K562 (cell line): ENCODE results near the gene SIGLEC11. TPM values are rescaled to one million over a fixed set of nuclear protein-coding genes. Genes with fewer than 3 reads are reported as not detected.
A peak's percentile ranks its signal among the peaks of the same experiment; 100 is the strongest.

Experiments
- ETV5 ChIP-seq: sonication (generic); formaldehyde crosslinking; IDR thresholded peaks from 2 replicates; pipeline ENCODE4 v1.4.0; 2020; ENCODE audit warnings: low read depth, mild to moderate bottlenecking, missing genetic modification reagents
- FOXJ2 ChIP-seq: fragments of 200-800 bp; sonication (Bioruptor generic); IDR thresholded peaks from 2 replicates; pipeline ENCODE4 v1.6.1; 2016; ENCODE audit warnings: missing genetic modification characterization, missing compliant biosample characterization
- FOXJ3 ChIP-seq: sonication (generic); formaldehyde crosslinking; IDR thresholded peaks from 2 replicates; pipeline ENCODE4 v1.4.0; 2020; ENCODE audit warnings: mild to moderate bottlenecking, missing genetic modification reagents
- GATAD2B ChIP-seq: fragments of 450-650 bp; IDR thresholded peaks from 2 replicates; pipeline ENCODE4 v1.6.1; 2017; ENCODE audit warnings: mild to moderate bottlenecking, borderline replicate concordance
- HSF4 ChIP-seq: fragments of 250-450 bp; sonication (Bioruptor Pico); IDR thresholded peaks from 2 replicates; pipeline ENCODE4 v2.1.2; 2022; ENCODE audit warnings: mild to moderate bottlenecking, moderate library complexity, borderline replicate concordance
- MAFF ChIP-seq: IDR thresholded peaks from 2 replicates; pipeline ENCODE4 v1.6.1; 2012; ENCODE audit warnings: low read length, improper control_type of control experiment
- MED1 ChIP-seq: sonication (generic); formaldehyde crosslinking; IDR thresholded peaks from 2 replicates; pipeline ENCODE4 v1.8.1; 2023; ENCODE audit warnings: missing genetic modification reagents, borderline replicate concordance
- MYC ChIP-seq, 2 experiments: fragments of 250-450 bp in 1 of 2; sonication (Bioruptor Pico) in 1 of 2; IDR thresholded peaks; 2 replicates each; pipeline versions ENCODE4 v1.5.1 to v1.6.1; 2012 to 2021; ENCODE audit warnings: low read depth in 2 of 2, borderline replicate concordance in 1 of 2, improper control_type of control experiment in 1 of 2, low read length in 1 of 2, mild to moderate bottlenecking in 1 of 2, moderate library complexity in 1 of 2
- NCOA6 ChIP-seq: fragments of 450-650 bp; IDR thresholded peaks from 2 replicates; pipeline ENCODE4 v1.6.1; 2017; ENCODE audit warnings: mild to moderate bottlenecking
- NR4A1 ChIP-seq, 2 experiments: fragments of 250-450 bp in 1 of 2; fragments of 450-650 bp in 1 of 2; sonication (Bioruptor Pico) in 1 of 2; IDR thresholded peaks; 2 replicates each; pipeline versions ENCODE4 v1.4.0 to v1.6.1; 2016 to 2020; ENCODE audit warnings: mild to moderate bottlenecking in 2 of 2, missing compliant biosample characterization in 1 of 2, missing genetic modification characterization in 1 of 2, moderate library complexity in 1 of 2
- PHTF2 ChIP-seq: fragments of 250-450 bp; sonication (Bioruptor Pico); IDR thresholded peaks from 2 replicates; pipeline ENCODE4 v1.5.0; 2021; ENCODE audit warnings: mild to moderate bottlenecking
- RBM25 ChIP-seq: fragments of 200-400 bp; formaldehyde crosslinking; IDR thresholded peaks from 2 replicates; pipeline ENCODE4 v1.6.1; 2018; ENCODE audit warnings: low read length, low read depth, moderate library complexity; ENCODE audit not compliant: severe bottlenecking
- TCF7L2 ChIP-seq: fragments of 150-350 bp; IDR thresholded peaks from 2 replicates; pipeline ENCODE4 v1.6.1; 2016; ENCODE audit warnings: low read depth, mild to moderate bottlenecking, low read length, moderate library complexity
- TOE1 ChIP-seq, 2 experiments: fragments of 450-650 bp in 1 of 2; sonication (generic) in 1 of 2; formaldehyde crosslinking in 1 of 2; IDR thresholded peaks; 2 replicates each; pipeline versions ENCODE4 v1.7.1 to v1.8.0; 2016 to 2022; ENCODE audit warnings: borderline replicate concordance in 2 of 2, mild to moderate bottlenecking in 2 of 2, antibody characterized with exemption in 1 of 2, inconsistent platforms in 1 of 2, low read depth in 1 of 2, missing genetic modification reagents in 1 of 2, moderate library complexity in 1 of 2
- ZBTB1 ChIP-seq: sonication (generic); formaldehyde crosslinking; IDR thresholded peaks from 2 replicates; pipeline ENCODE4 v1.8.1; 2023; ENCODE audit warnings: missing genetic modification reagents, low read depth, mild to moderate bottlenecking, borderline replicate concordance
- ZNF311 ChIP-seq: fragments of 250-450 bp; sonication (Bioruptor Pico); IDR thresholded peaks from 2 replicates; pipeline ENCODE4 v1.4.0; 2020; ENCODE audit warnings: mild to moderate bottlenecking, moderate library complexity
- polyA plus RNA-seq, 8 experiments: library from polyadenylated mRNA; depleted of rRNA in 4 of 8; stranded (reverse) in 5 of 8; unstranded in 3 of 8; fragments of >200 nt; fragmentation: Nextera tagmentation in 2 of 8; fragmentation: Illumina TruSeq in 1 of 8; extraction: Ambion mirVana in 2 of 8; extraction: Trizol in 1 of 8; gene quantifications; 2 replicates each; pipeline versions ENCODE4 v1.2.1 to v1.2.3, GENCODE V29; 2011 to 2014; ENCODE audit warnings: inconsistent platforms in 1 of 8, missing spikeins in 1 of 8
- total RNA-seq, 7 experiments: library from RNA; depleted of rRNA in 6 of 7; stranded (reverse); fragments of >200 nt in 6 of 7; fragmentation: Illumina TruSeq in 2 of 7; extraction: Trizol in 2 of 7; gene quantifications; 2 replicates each; pipeline versions ENCODE4 v1.2.1 to v1.2.3, GENCODE V29; 2011 to 2021; ENCODE audit warnings: low replicate concordance in 1 of 7
- TF ChIP-seq, protein P1 (sequence below), 2 experiments: fragments of 250-450 bp in 1 of 2; fragments of 450-650 bp in 1 of 2; sonication (Bioruptor Pico) in 1 of 2; IDR thresholded peaks; 2 replicates each; pipeline versions ENCODE4 v1.6.1 to v1.8.0; 2016 to 2021; ENCODE audit warnings: mild to moderate bottlenecking in 2 of 2, moderate library complexity in 2 of 2, missing compliant biosample characterization in 1 of 2, missing genetic modification characterization in 1 of 2
- TF ChIP-seq, protein P2 (sequence below): fragments of 250-450 bp; sonication (Bioruptor Pico); IDR thresholded peaks from 2 replicates; pipeline ENCODE4 v1.5.0; 2021; ENCODE audit warnings: mild to moderate bottlenecking, moderate library complexity

The SIGLEC11 gene
- total and polyA plus RNA-seq, 9 of the 15 experiments (the other 6 are each of a cell fraction or from before 2014, with no cell fraction given), result not detected

- no peak for TF ChIP-seq MYC (IDR thresholded peaks at IDR 0.05; ENCODE audit: low read depth, low read length)
- 0 out of 2 replicates have a peak, but pooled peaks have one; percentile 16 for TF ChIP-seq MYC (CRISPR knock-in tag; IDR thresholded peaks at IDR 0.05; ENCODE audit: borderline replicate concordance, low read depth)
- TF ChIP-seq FOXJ3 (CRISPR knock-in tag), result no peak
- TF ChIP-seq NCOA6, result no peak
- 0 out of 2 replicates have a peak, but pooled peaks have one; percentile 25 for TF ChIP-seq ETV5 (CRISPR knock-in tag)
- TF ChIP-seq NR4A1 (CRISPR knock-in tag; IDR thresholded peaks at IDR 0.05), result no peak
- no peak for TF ChIP-seq NR4A1 (tag; IDR thresholded peaks at IDR 0.05)
- no peak for TF ChIP-seq MED1 (CRISPR knock-in tag)
- no peak for TF ChIP-seq MAFF
- no peak for TF ChIP-seq HSF4 (CRISPR knock-in tag)
- TF ChIP-seq, protein P1, sequence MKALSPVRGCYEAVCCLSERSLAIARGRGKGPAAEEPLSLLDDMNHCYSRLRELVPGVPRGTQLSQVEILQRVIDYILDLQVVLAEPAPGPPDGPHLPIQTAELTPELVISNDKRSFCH (CRISPR knock-in tag; IDR thresholded peaks at IDR 0.05), result no peak
- TF ChIP-seq, protein P1 (tag; IDR thresholded peaks at IDR 0.05), result no peak
- 0 out of 2 replicates have a peak, but pooled peaks have one; percentile 27 for TF ChIP-seq ZBTB1
- TF ChIP-seq, protein P2, sequence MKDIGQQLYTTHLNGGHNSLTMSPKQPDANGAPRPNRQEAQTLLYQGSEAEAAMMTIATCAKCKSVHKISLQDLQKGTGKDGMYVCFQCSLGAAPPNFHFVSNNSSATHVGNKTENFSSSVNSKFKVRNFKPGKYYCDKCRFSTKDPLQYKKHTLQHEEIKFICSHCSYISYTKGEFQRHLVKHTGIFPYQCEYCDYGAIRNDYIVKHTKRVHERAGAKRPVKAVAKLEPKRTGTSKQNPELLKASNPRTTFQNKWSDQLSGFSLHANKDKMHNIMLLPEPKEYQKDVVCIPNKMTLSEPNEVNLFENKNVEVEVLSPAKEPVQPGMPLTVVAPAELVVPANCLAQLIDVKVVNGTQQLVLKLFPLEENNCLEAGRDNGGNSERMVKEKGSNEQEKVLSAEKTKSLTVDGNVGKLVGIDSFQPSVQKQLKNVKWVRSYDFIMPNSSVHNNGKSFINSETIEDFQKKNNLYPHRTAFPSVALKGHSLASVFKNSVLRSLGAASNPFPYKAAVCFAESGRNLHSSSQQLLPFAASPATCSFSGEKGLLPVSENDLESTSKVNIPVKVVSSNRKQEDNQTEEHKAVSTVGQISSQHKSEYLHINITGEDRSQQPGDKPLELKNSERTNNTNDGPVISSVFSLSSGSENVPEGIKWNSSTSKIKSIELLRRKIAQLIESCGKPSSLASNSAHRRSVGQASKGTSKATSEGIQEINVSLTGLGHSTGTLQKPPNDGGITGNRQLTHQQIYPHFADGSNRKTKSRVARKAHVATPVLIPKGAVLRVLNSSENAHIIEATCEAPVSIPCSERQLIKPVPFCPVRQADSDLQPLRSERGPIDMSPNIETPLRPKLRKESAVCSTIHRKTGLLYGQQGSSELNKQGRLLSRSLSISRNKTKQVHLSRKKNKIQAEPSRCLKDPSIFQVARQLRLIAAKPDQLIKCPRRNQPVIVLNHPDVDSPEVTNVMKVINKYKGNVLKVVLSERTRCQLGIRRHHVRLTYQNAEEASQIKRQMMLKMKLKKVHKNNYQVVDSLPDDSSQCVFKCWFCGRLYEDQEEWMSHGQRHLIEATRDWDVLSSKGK, result no peak
- TF ChIP-seq FOXJ2 (tag), result no peak
- TF ChIP-seq TCF7L2, result no peak
- peak; percentile 40 for TF ChIP-seq RBM25
- no peak for TF ChIP-seq GATAD2B
- TF ChIP-seq ZNF311, result no peak
- TF ChIP-seq TOE1 (IDR thresholded peaks at IDR 0.05; ENCODE audit: borderline replicate concordance), result no peak
- no peak for TF ChIP-seq TOE1 (CRISPR knock-in tag; IDR thresholded peaks at IDR 0.05; ENCODE audit: borderline replicate concordance, low read depth)
- no peak for TF ChIP-seq PHTF2 (CRISPR knock-in tag)
- TF ChIP-seq, all 486 proteins: peak for 49
Measured at GRCh38 chr19:49937750-49938381, 23.1 kb downstream of the SIGLEC11 start (continued).
